GM12878 (cell line): ENCODE data around the gene CHRNA9. TPM values are rescaled to one million over a fixed set of nuclear protein-coding genes. Genes with fewer than 3 reads are reported as not detected.

Source experiments
- ATAC-seq: fragments of 200-7000 bp; cut with Tn5 transposase; 3 replicates; pipeline ENCODE4 v1.9.1; 2020; ENCODE audit warnings: mild to moderate bottlenecking, moderate library complexity
- BruUV-seq: library from RNA; stranded (reverse); fragments of 400-500 nt; replicated peaks from 2 replicates; lab custom pipeline; 2021; lab: Mats Ljungman, UMichigan
- CTCF ChIA-PET: fragments of 300-600 bp; sonication (Branson Sonifier 250); formaldehyde crosslinking; extraction: SDS; loops from one replicate; lab custom pipeline; 2021; ENCODE audit warnings: inconsistent platforms; lab: Yijun Ruan, JAX
- POLR2A ChIA-PET: fragments of 350-600 bp; formaldehyde crosslinking; extraction: SDS; loops from one replicate; lab custom pipeline; 2021; ENCODE audit warnings: inconsistent platforms; lab: Charles Lee
- RAD21 ChIA-PET: fragments of 300-600 bp; sonication (Branson Sonifier 250); formaldehyde crosslinking; loops from one replicate; lab custom pipeline; 2023; ENCODE audit warnings: antibody characterized with exemption; ENCODE audit not compliant: unreplicated experiment; lab: Charles Lee
- SMC1A ChIA-PET: fragments of 300-600 bp; sonication (Branson Sonifier 250); formaldehyde crosslinking; loops from one replicate; lab custom pipeline; 2023; ENCODE audit not compliant: unreplicated experiment, uncharacterized antibody; lab: Charles Lee
- DNase-seq: peaks from one replicate; pipeline ENCODE4 v3.0.0-alpha.2; 2011; ENCODE audit warnings: low read depth, low spot score
- FAIRE-seq: peaks from 3 replicates; lab custom pipeline; 2011; peaks lifted over from hg19 to GRCh38; lab: Jason Lieb, UNC
- H2AFZ ChIP-seq: 2 replicates; pipeline ENCODE4 v1.6.0; 2011; ENCODE audit warnings: low read depth, low read length, control low read depth; ENCODE audit not compliant: control insufficient read depth
- H3K27ac ChIP-seq: 2 replicates; pipeline ENCODE4 v1.5.1; 2011; ENCODE audit warnings: control low read depth; ENCODE audit not compliant: control insufficient read depth, insufficient read depth
- H3K27me3 ChIP-seq, 2 experiments: replicated peaks in 1 of 2; 2 replicates each; pipeline versions ENCODE4 v1.6.0 to v1.6.1; 2011; ENCODE audit warnings: low read length in 1 of 2; ENCODE audit not compliant: control insufficient read depth in 2 of 2, insufficient read depth in 2 of 2
- H3K36me3 ChIP-seq, 2 experiments: 2 replicates each; pipeline ENCODE4 v1.5.1; 2011; ENCODE audit warnings: low read length in 1 of 2; ENCODE audit not compliant: control insufficient read depth in 2 of 2, insufficient read depth in 2 of 2
- H3K4me1 ChIP-seq: 2 replicates; pipeline ENCODE4 v1.6.1; 2011; ENCODE audit warnings: mild to moderate bottlenecking, low read length, moderate library complexity, mixed read lengths; ENCODE audit not compliant: control insufficient read depth, insufficient read depth
- H3K4me2 ChIP-seq: 2 replicates; pipeline ENCODE4 v1.6.0; 2011; ENCODE audit warnings: control low read depth; ENCODE audit not compliant: control insufficient read depth, insufficient read depth
- H3K4me3 ChIP-seq: fragments of 200-600 bp; sonication (generic); 2 replicates; pipeline ENCODE4 v1.5.1; 2016
- H3K79me2 ChIP-seq: 2 replicates; pipeline ENCODE4 v1.6.0; 2011; ENCODE audit warnings: low read length; ENCODE audit not compliant: control insufficient read depth, insufficient read depth
- H3K9ac ChIP-seq: 2 replicates; pipeline ENCODE4 v1.8.0; 2011; ENCODE audit warnings: low read length, control low read depth, mixed read lengths; ENCODE audit not compliant: control insufficient read depth, insufficient read depth
- H3K9me3 ChIP-seq: replicated peaks from 3 replicates; pipeline ENCODE4 v1.5.1; 2011; ENCODE audit warnings: mild to moderate bottlenecking, low read length; ENCODE audit not compliant: control insufficient read depth, insufficient read depth
- H4K20me1 ChIP-seq: 2 replicates; pipeline ENCODE4 v1.6.0; 2011; ENCODE audit not compliant: control insufficient read depth, insufficient read depth
- CEBPB ChIP-seq, 2 experiments: fragments of 150-350 bp in 1 of 2; IDR thresholded peaks; 2 replicates each; pipeline ENCODE4 v1.6.1; 2012 to 2014; ENCODE audit warnings: low read depth in 2 of 2, low read length in 2 of 2, borderline replicate concordance in 1 of 2, inconsistent platforms in 1 of 2
- DPF2 ChIP-seq: fragments of 450-650 bp; IDR thresholded peaks from 2 replicates; pipeline ENCODE4 v1.6.1; 2017; ENCODE audit warnings: mild to moderate bottlenecking
- NFXL1 ChIP-seq: fragments of 450-650 bp; IDR thresholded peaks from 2 replicates; pipeline ENCODE4 v1.6.1; 2017; ENCODE audit warnings: antibody characterized with exemption, mild to moderate bottlenecking, borderline replicate concordance
- PAX8 ChIP-seq: fragments of 450-650 bp; IDR thresholded peaks from 2 replicates; pipeline ENCODE4 v1.6.1; 2017; ENCODE audit warnings: mild to moderate bottlenecking, moderate library complexity
- PRDM15 ChIP-seq: fragments of 450-650 bp; formaldehyde crosslinking; IDR thresholded peaks from 2 replicates; pipeline ENCODE4 v1.4.0; 2020; ENCODE audit warnings: mild to moderate bottlenecking, moderate library complexity
- RELA ChIP-seq: fragments of 450-650 bp; IDR thresholded peaks from 2 replicates; pipeline ENCODE4 v1.8.0; 2014; ENCODE audit warnings: borderline replicate concordance; ENCODE audit not compliant: partially characterized antibody
- SMAD5 ChIP-seq: IDR thresholded peaks from 2 replicates; pipeline ENCODE4 v1.6.1; 2016; ENCODE audit warnings: antibody characterized with exemption, low read depth
- WGBS: methylation state at CpG from one replicate; pipeline ENCODE4 v1.1.6; 2016; ENCODE audit warnings: low lambda C conversion rate; ENCODE audit not compliant: insufficient replicate concordance, insufficient coverage; ENCODE audit errors: missing lambda C conversion rate; 5-methylcytosine and 5-hydroxymethylcytosine counted together
- in situ Hi-C: fragments of 300-500 bp; cut with MboI; formaldehyde crosslinking; loops from 9 replicates; pipeline ENCODE4 v1.14.3; 2018; ENCODE audit warnings: mixed read lengths
- intact Hi-C: fragments of 100-400 bp; cut with micrococcal nuclease; formaldehyde crosslinking; loops from one replicate; pipeline ENCODE4 v1.14.2; 2022; ENCODE audit not compliant: unreplicated experiment
- polyA plus RNA-seq, 11 experiments: library from polyadenylated mRNA; depleted of rRNA in 4 of 11; unstranded in 6 of 11; stranded (reverse) in 5 of 11; fragments of >200 nt; fragmentation: Nextera tagmentation in 4 of 11; fragmentation: Illumina TruSeq in 1 of 11; extraction: Ambion mirVana in 4 of 11; extraction: Trizol in 1 of 11; gene quantifications; 1 replicate in 1 of 11; 2 replicates in 10 of 11; pipeline versions ENCODE4 v1.2.1 to v1.2.3, GENCODE V29; 2011 to 2016; ENCODE audit warnings: inconsistent platforms in 2 of 11, missing spikeins in 2 of 11, low read depth in 1 of 11
- total RNA-seq, 4 experiments: library from RNA; depleted of rRNA in 3 of 4; stranded (reverse); fragments of >200 nt in 3 of 4; fragmentation: Illumina TruSeq in 1 of 4; extraction: Trizol in 1 of 4; gene quantifications; 2 replicates each; pipeline versions ENCODE4 v1.2.1 to v1.2.3, GENCODE V29; 2013 to 2021
- TF ChIP-seq, protein P1 (sequence below): fragments of 450-650 bp; formaldehyde crosslinking; IDR thresholded peaks from 2 replicates; pipeline ENCODE4 v1.5.0; 2022; ENCODE audit warnings: mild to moderate bottlenecking, missing genetic modification characterization
- TF ChIP-seq, protein P2 (sequence below): fragments of 450-650 bp; IDR thresholded peaks from 2 replicates; pipeline ENCODE4 v1.6.1; 2016; ENCODE audit warnings: mild to moderate bottlenecking, moderate library complexity, borderline replicate concordance
- TF ChIP-seq, protein P3 (sequence below): fragments of 450-650 bp; IDR thresholded peaks from 2 replicates; pipeline ENCODE4 v1.6.1; 2016; ENCODE audit warnings: mild to moderate bottlenecking

CHRNA9 gene
- total and polyA plus RNA-seq, 10 of the 15 experiments (the other 5 are each of a cell fraction or from before 2014, with no cell fraction given): 0.05 to 0.09 (median 0.08) TPM; not detected in 7

GRCh38 chr4:40355131-40355530, 20.0 kb downstream of the CHRNA9 start (continued):
- TF ChIP-seq, protein P1, sequence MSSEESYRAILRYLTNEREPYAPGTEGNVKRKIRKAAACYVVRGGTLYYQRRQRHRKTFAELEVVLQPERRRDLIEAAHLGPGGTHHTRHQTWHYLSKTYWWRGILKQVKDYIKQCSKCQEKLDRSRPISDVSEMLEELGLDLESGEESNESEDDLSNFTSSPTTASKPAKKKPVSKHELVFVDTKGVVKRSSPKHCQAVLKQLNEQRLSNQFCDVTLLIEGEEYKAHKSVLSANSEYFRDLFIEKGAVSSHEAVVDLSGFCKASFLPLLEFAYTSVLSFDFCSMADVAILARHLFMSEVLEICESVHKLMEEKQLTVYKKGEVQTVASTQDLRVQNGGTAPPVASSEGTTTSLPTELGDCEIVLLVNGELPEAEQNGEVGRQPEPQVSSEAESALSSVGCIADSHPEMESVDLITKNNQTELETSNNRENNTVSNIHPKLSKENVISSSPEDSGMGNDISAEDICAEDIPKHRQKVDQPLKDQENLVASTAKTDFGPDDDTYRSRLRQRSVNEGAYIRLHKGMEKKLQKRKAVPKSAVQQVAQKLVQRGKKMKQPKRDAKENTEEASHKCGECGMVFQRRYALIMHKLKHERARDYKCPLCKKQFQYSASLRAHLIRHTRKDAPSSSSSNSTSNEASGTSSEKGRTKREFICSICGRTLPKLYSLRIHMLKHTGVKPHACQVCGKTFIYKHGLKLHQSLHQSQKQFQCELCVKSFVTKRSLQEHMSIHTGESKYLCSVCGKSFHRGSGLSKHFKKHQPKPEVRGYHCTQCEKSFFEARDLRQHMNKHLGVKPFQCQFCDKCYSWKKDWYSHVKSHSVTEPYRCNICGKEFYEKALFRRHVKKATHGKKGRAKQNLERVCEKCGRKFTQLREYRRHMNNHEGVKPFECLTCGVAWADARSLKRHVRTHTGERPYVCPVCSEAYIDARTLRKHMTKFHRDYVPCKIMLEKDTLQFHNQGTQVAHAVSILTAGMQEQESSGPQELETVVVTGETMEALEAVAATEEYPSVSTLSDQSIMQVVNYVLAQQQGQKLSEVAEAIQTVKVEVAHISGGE: no peak

DNA sequence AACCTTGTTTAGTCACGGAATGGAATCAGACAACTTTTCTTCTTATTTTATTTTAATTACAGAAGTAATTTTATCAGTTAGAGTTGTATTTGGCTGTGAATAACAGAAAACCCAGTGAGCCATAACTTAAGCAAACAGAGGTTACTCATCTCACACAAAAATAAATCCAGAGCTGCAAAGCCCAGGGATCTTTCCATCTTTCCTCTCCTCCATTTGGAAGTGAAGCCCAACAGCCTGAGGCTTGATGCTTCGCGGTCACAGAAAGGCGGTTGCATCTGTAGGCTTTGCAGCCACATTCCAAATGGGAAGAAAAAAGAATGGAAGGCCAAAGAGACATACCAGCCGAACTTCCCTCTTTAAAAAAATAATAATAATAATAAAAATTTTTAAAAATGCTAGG, 22.6 kb downstream of the CHRNA9 start:
- DNase-seq (no peak), ATAC-seq (no peak), FAIRE-seq (no peak)
- BruUV-seq: no TSS peak
- Histone ChIP-seq H3K4me1 (0 out of 2 replicates have a peak, but pooled peaks cover 4% of the 10 kb centered on the region), H2AFZ (no peak overlapping the region), H3K36me3 (no peaks in the 10 kb centered on the region), H3K27ac (no peak overlapping the region), H4K20me1 (no peaks in the 10 kb centered on the region), H3K4me2 (no peak overlapping the region), H3K79me2 (no peaks in the 10 kb centered on the region), H3K4me3 (no peak overlapping the region), H3K27me3 (no peaks in the 10 kb centered on the region), H3K9me3 (no peaks in the 10 kb centered on the region), H3K9ac (no peak overlapping the region)
- in situ Hi-C loops: no loop called here
- intact Hi-C loops: no loop called here
- RAD21 ChIA-PET: no interaction called here
- POLR2A ChIA-PET: no interaction called here
- CTCF ChIA-PET: no interaction called here
- SMC1A ChIA-PET: no interaction called here
- WGBS: 98% methylated on average over 5 of the region's 5 CpGs
- TF ChIP-seq CEBPB (IDR thresholded peaks at IDR 0.05; ENCODE audit: borderline replicate concordance in 1 of 2, low read depth in 2 of 2, low read length in 2 of 2): no peak
- TF ChIP-seq, protein P2, sequence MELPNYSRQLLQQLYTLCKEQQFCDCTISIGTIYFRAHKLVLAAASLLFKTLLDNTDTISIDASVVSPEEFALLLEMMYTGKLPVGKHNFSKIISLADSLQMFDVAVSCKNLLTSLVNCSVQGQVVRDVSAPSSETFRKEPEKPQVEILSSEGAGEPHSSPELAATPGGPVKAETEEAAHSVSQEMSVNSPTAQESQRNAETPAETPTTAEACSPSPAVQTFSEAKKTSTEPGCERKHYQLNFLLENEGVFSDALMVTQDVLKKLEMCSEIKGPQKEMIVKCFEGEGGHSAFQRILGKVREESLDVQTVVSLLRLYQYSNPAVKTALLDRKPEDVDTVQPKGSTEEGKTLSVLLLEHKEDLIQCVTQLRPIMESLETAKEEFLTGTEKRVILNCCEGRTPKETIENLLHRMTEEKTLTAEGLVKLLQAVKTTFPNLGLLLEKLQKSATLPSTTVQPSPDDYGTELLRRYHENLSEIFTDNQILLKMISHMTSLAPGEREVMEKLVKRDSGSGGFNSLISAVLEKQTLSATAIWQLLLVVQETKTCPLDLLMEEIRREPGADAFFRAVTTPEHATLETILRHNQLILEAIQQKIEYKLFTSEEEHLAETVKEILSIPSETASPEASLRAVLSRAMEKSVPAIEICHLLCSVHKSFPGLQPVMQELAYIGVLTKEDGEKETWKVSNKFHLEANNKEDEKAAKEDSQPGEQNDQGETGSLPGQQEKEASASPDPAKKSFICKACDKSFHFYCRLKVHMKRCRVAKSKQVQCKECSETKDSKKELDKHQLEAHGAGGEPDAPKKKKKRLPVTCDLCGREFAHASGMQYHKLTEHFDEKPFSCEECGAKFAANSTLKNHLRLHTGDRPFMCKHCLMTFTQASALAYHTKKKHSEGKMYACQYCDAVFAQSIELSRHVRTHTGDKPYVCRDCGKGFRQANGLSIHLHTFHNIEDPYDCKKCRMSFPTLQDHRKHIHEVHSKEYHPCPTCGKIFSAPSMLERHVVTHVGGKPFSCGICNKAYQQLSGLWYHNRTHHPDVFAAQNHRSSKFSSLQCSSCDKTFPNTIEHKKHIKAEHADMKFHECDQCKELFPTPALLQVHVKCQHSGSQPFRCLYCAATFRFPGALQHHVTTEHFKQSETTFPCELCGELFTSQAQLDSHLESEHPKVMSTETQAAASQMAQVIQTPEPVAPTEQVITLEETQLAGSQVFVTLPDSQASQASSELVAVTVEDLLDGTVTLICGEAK: no peak
- TF ChIP-seq PAX8: no peak
- no peak for TF ChIP-seq DPF2
- TF ChIP-seq, protein P3, sequence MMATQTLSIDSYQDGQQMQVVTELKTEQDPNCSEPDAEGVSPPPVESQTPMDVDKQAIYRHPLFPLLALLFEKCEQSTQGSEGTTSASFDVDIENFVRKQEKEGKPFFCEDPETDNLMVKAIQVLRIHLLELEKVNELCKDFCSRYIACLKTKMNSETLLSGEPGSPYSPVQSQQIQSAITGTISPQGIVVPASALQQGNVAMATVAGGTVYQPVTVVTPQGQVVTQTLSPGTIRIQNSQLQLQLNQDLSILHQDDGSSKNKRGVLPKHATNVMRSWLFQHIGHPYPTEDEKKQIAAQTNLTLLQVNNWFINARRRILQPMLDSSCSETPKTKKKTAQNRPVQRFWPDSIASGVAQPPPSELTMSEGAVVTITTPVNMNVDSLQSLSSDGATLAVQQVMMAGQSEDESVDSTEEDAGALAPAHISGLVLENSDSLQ: no peak
- no peak for TF ChIP-seq NFXL1
- TF ChIP-seq SMAD5: no peak
- TF ChIP-seq PRDM15 (CRISPR knock-in tag): no peak
- TF ChIP-seq RELA: no peak
